ENCODE measurements around the gene AGMO.

The AGMO gene

DNA sequence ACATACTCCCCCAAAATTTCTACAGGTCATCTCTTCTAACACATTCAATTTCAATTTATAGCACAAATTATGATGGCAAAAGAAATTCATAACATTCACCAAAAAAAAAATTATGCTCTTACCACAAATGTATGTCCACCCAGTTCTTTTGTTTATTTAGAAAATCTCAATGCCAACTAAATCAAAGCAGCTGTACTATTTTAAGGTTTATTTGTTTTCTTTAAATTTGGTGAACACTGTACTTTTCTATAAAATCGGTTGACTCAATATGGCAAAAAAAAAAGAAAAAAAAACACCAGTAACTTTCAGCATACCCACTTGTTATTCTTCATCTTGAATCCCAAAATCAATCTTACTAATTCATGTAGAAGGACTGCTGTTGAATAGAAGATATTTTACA lies 225.7 kb downstream of the AGMO start:
- Histone ChIP-seq H3K4me1 (ENCODE audit: control insufficient read depth, low read length) (no peaks in the 10 kb centered on the region), H3K4me2 (ENCODE audit: low read length) (no peak overlapping the region), H4K20me1 (ENCODE audit: control insufficient read depth, insufficient read depth, low read depth, low read length) (no peaks in the 10 kb centered on the region), H3K9me2 (replicated peaks; ENCODE audit: control insufficient read depth, low read length) (no peaks in the 10 kb centered on the region), H3K4me3 (ENCODE audit: low read length) (no peak overlapping the region), H3K27ac (ENCODE audit: low read depth, low read length) (no peak overlapping the region), H3K27me3 (ENCODE audit: control insufficient read depth, low read length) (no peaks in the 10 kb centered on the region), H3K79me2 (ENCODE audit: control insufficient read depth, low read length) (no peaks in the 10 kb centered on the region), H3F3A (ENCODE audit: control insufficient read depth, insufficient read depth) (no peaks in the 10 kb centered on the region), H3K9me3 (ENCODE audit: control insufficient read depth, insufficient read depth, low read length) (peaks cover 15% of the 10 kb centered on the region; the same call in 1 of the 2 replicates), H3K36me3 (ENCODE audit: control insufficient read depth, low read length) (no peaks in the 10 kb centered on the region)
- TF ChIP-seq EZH2phosphoT487 (IDR thresholded peaks at IDR 0.05; ENCODE audit: borderline replicate concordance, low read length) = no peak
- TF ChIP-seq, protein P1, sequence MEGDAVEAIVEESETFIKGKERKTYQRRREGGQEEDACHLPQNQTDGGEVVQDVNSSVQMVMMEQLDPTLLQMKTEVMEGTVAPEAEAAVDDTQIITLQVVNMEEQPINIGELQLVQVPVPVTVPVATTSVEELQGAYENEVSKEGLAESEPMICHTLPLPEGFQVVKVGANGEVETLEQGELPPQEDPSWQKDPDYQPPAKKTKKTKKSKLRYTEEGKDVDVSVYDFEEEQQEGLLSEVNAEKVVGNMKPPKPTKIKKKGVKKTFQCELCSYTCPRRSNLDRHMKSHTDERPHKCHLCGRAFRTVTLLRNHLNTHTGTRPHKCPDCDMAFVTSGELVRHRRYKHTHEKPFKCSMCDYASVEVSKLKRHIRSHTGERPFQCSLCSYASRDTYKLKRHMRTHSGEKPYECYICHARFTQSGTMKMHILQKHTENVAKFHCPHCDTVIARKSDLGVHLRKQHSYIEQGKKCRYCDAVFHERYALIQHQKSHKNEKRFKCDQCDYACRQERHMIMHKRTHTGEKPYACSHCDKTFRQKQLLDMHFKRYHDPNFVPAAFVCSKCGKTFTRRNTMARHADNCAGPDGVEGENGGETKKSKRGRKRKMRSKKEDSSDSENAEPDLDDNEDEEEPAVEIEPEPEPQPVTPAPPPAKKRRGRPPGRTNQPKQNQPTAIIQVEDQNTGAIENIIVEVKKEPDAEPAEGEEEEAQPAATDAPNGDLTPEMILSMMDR (IDR thresholded peaks at IDR 0.05; ENCODE audit: low read depth, low read length, poor library complexity, severe bottlenecking) = no peak

DNA sequence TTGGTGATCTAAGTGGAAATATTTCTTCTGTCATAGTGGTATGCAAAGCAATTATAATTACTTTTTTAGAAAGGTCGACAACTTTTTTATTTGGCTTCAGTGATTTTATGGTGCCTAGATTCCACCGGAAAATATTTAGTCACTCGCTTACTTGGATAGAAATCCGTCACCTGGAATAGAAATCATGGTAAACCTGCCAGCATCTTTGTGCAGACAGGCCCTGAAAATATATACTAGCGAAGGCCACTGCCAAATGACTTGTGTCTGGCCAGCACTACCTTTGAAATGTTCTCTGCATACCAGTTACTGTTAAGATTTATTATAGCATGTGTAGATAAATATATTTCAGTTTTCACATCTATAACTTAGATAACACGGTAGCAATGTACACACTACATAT lies 226.4 kb downstream of the AGMO start:
- no peaks in the 10 kb centered on the region for H3K4me1 ChIP-seq (ENCODE audit: control insufficient read depth, low read length)
- no peaks in the 10 kb centered on the region for H3K79me2 ChIP-seq (ENCODE audit: control insufficient read depth, low read length)
- H3K27ac ChIP-seq (ENCODE audit: low read depth, low read length) = no peak overlapping the region

DNA sequence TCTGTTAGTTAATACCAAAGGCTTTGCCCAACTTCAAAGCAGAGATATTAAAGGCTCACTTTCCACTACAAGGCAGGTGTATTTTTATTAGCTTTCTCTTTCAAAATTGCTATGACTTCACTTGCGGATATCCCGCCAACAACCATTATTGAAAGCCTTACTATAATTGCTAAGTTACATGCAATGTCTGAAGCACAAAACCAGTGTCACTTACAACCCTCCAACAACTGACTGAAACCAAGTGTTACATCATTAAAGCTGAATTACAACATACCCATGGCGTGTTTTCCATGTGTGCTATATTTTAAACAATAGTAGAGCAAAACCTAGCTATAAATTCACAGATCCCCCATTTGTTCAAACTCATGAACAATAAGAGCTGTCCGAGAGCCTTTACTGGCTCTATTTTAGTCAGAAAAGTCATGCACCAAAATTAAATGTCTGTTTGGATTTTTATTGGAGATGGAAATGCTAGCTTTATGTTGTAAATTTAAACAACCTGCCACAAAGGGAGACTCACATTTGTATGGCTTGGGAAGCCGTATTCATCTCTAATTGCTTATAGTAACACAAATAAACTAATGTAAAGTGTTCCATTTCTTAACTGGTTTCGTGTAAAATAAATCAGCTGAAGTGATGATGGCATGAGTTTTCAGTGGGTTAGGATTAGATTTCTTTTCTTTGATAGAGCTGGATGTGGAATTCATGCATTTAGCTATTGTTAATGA lies 227.1 kb downstream of the AGMO start:
- TF ChIP-seq, protein P1 (IDR thresholded peaks at IDR 0.05; ENCODE audit: low read depth, low read length, poor library complexity, severe bottlenecking) = no peak
- no peak for TF ChIP-seq EZH2phosphoT487 (IDR thresholded peaks at IDR 0.05; ENCODE audit: borderline replicate concordance, low read length)
- H3K9me3 ChIP-seq (ENCODE audit: control insufficient read depth, insufficient read depth, low read length) = peaks cover 7% of the 10 kb centered on the region; the same call in 1 of the 2 replicates
- H4K20me1 ChIP-seq (ENCODE audit: control insufficient read depth, insufficient read depth, low read depth, low read length) = no peaks in the 10 kb centered on the region
- H3K27ac ChIP-seq (ENCODE audit: low read depth, low read length) = no peak overlapping the region
- H3K4me1 ChIP-seq (ENCODE audit: control insufficient read depth, low read length) = no peaks in the 10 kb centered on the region
- H3K9me2 ChIP-seq (replicated peaks; ENCODE audit: control insufficient read depth, low read length) = no peaks in the 10 kb centered on the region
- H3K79me2 ChIP-seq (ENCODE audit: control insufficient read depth, low read length) = no peaks in the 10 kb centered on the region
- no peaks in the 10 kb centered on the region for H3F3A ChIP-seq (ENCODE audit: control insufficient read depth, insufficient read depth)
- H3K36me3 ChIP-seq (ENCODE audit: control insufficient read depth, low read length) = no peaks in the 10 kb centered on the region
- H3K4me3 ChIP-seq (ENCODE audit: low read length) = no peak overlapping the region
- no peaks in the 10 kb centered on the region for H3K27me3 ChIP-seq (ENCODE audit: control insufficient read depth, low read length)
- H3K4me2 ChIP-seq (ENCODE audit: low read length) = no peak overlapping the region

More for the DNA sequence above, 226.4 kb downstream of the AGMO start:
- Histone ChIP-seq H3K4me2 (ENCODE audit: low read length) (no peak overlapping the region), H3K36me3 (ENCODE audit: control insufficient read depth, low read length) (no peaks in the 10 kb centered on the region), H3K4me3 (ENCODE audit: low read length) (no peak overlapping the region), H4K20me1 (ENCODE audit: control insufficient read depth, insufficient read depth, low read depth, low read length) (no peaks in the 10 kb centered on the region), H3K9me3 (ENCODE audit: control insufficient read depth, insufficient read depth, low read length) (peaks cover 14% of the 10 kb centered on the region; the same call in 1 of the 2 replicates), H3K27me3 (ENCODE audit: control insufficient read depth, low read length) (no peaks in the 10 kb centered on the region), H3F3A (ENCODE audit: control insufficient read depth, insufficient read depth) (no peaks in the 10 kb centered on the region), H3K9me2 (replicated peaks; ENCODE audit: control insufficient read depth, low read length) (no peaks in the 10 kb centered on the region)
- TF ChIP-seq, protein P1 (IDR thresholded peaks at IDR 0.05; ENCODE audit: low read depth, low read length, poor library complexity, severe bottlenecking) = no peak
- no peak for TF ChIP-seq EZH2phosphoT487 (IDR thresholded peaks at IDR 0.05; ENCODE audit: borderline replicate concordance, low read length)
